Umbilical cord (tissue), 2 donors: ENCODE results near the gene B3GALT4. TPM values are rescaled to one million over a fixed set of nuclear protein-coding genes. Genes with fewer than 3 reads are reported as not detected.

Experiments used
- DNase-seq: peaks from one replicate; pipeline ENCODE4 v3.0.0-alpha.2; 2015; ENCODE audit warnings: low spot score
- total RNA-seq: library from RNA; depleted of rRNA; stranded (reverse); fragments of >200 nt; gene quantifications from one replicate; pipeline ENCODE4 v1.2.3, GENCODE V29; 2014; ENCODE audit warnings: low replicate concordance; ENCODE audit not compliant: insufficient read depth

Gene B3GALT4
- total RNA-seq, 1 donor from 2014 or later = 7.7 TPM

- DNase-seq = no peak
These were observed 13.5 kb downstream of the B3GALT4 start for GRCh38 chr6:33290459-33290858.

- no peak for DNase-seq
These were observed 16.2 kb downstream of the B3GALT4 start for GRCh38 chr6:33292996-33293682.

- DNase-seq = no peak
These were observed 17.3 kb downstream of the B3GALT4 start for GRCh38 chr6:33294086-33294823.

- no peak for DNase-seq
These were observed 18.9 kb downstream of the B3GALT4 start for GRCh38 chr6:33295621-33296369.

- DNase-seq = no peak
These were observed 20.0 kb downstream of the B3GALT4 start for GRCh38 chr6:33296797-33297405.

GRCh38 chr6:33297406-33297955 lies 20.6 kb downstream of the B3GALT4 start:
- peak; percentile 72 for DNase-seq

- DNase-seq = peak; percentile 93
These were observed 21.2 kb downstream of the B3GALT4 start for GRCh38 chr6:33297956-33298772.

GRCh38 chr6:33298773-33299236 lies 21.9 kb downstream of the B3GALT4 start, which contains the start of gene RGL2:
TSS of gene RGL2 (minus strand) at chr6:33298942. CDS start at chr6:33298610, 332 bp downstream.
- DNase-seq = peak; percentile 84

- DNase-seq = peak; percentile 95
These were observed 22.5 kb downstream of the B3GALT4 start for GRCh38 chr6:33299237-33299944.

- DNase-seq = no peak
These were observed 25.0 kb downstream of the B3GALT4 start for GRCh38 chr6:33301877-33302276.

GRCh38 chr6:33304216-33304615 lies 27.3 kb downstream of the B3GALT4 start:
- no peak for DNase-seq

GRCh38 chr6:33305052-33305451 lies 28.1 kb downstream of the B3GALT4 start:
- DNase-seq = no peak

GRCh38 chr6:33306356-33306755 lies 29.4 kb downstream of the B3GALT4 start:
- no peak for DNase-seq

GRCh38 chr6:33312361-33313104 lies 35.6 kb downstream of the B3GALT4 start:
- peak; percentile 73 for DNase-seq

- DNase-seq = peak; percentile 54
These were observed 36.3 kb downstream of the B3GALT4 start for GRCh38 chr6:33313105-33313708.

GRCh38 chr6:33313709-33314514 lies 37.0 kb downstream of the B3GALT4 start, which contains the start of gene TAPBP:
TSS of gene TAPBP (minus strand) at chr6:33314078. CDS start at chr6:33314041, 37 bp downstream.
- peak; percentile 75 for DNase-seq

GRCh38 chr6:33314515-33314942 lies 37.6 kb downstream of the B3GALT4 start:
- DNase-seq = peak; percentile 84
